Adrenal gland (tissue), 12 donors: Measurements from ENCODE around the gene NT5C2. TPM values are rescaled to one million over a fixed set of nuclear protein-coding genes. Genes with fewer than 3 reads are reported as not detected.
A peak's percentile ranks its signal among the peaks of the same experiment; 100 is the strongest.

ENCODE experiments used
- DNase-seq, 7 donors: peaks; one replicate each; pipeline ENCODE4 v3.0.0-alpha.2; 2019 to 2020
- H3K27ac ChIP-seq, 5 donors: fragments of 200-600 bp; sonication (generic) in 4 of 5; 1 replicate in 3 of 5; 2 replicates in 2 of 5; pipeline versions ENCODE4 v1.5.1 to v1.8.0; 2016 to 2020; ENCODE audit warnings: mild to moderate bottlenecking in 1 of 5
- H3K27me3 ChIP-seq: fragments of 200-600 bp; 2 replicates; pipeline ENCODE4 v1.8.0; 2021
- H3K36me3 ChIP-seq, 2 donors: fragments of 200-600 bp; replicated peaks in 1 of 2; 1 replicate in 1 of 2; 2 replicates in 1 of 2; pipeline versions ENCODE4 v1.5.1 to v1.8.0; 2018 to 2022
- H3K4me1 ChIP-seq, 2 donors: fragments of 200-600 bp; replicated peaks in 1 of 2; 1 replicate in 1 of 2; 2 replicates in 1 of 2; pipeline versions ENCODE4 v1.5.1 to v1.8.0; 2018 to 2021
- H3K4me3 ChIP-seq, 4 donors: fragments of 200-600 bp; sonication (generic) in 3 of 4; one replicate each; pipeline ENCODE4 v1.5.1; 2016 to 2018
- H3K9me3 ChIP-seq, 3 donors: fragments of 200-600 bp; sonication (generic) in 1 of 3; replicated peaks in 1 of 3; 1 replicate in 2 of 3; 2 replicates in 1 of 3; pipeline versions ENCODE4 v1.5.1 to v1.8.0; 2016 to 2021
- POLR2A ChIP-seq, 2 donors: fragments of 450-650 bp; IDR thresholded peaks; one replicate each; pipeline ENCODE4 v1.6.1; 2017; ENCODE audit warnings: antibody characterized with exemption in 2 of 2, mild to moderate bottlenecking in 2 of 2, moderate library complexity in 1 of 2
- WGBS, 4 donors: extraction: QIAGEN DNeasy Blood & Tissue Kit in 2 of 4; methylation state at CpG; one replicate each; pipeline versions ENCODE4 v1.1.5 to v1.1.7; 2013 to 2017; 5-methylcytosine and 5-hydroxymethylcytosine counted together
- intact Hi-C, 2 donors: fragments of 100-400 bp; cut with DNase I; formaldehyde crosslinking; loops; one replicate each; pipeline versions ENCODE4 v1.14.1 to v1.15.0; 2022 to 2023
- polyA plus RNA-seq, 3 donors: library from polyadenylated mRNA; stranded (reverse); fragments of 200-250 nt in 2 of 3; fragments of 350-450 nt in 1 of 3; fragmentation: Illumina TruSeq in 1 of 3; extraction: RNeasy Lipid Tissue Mini Kit (QIAGEN cat#74804) in 1 of 3; gene quantifications; one replicate each; pipeline ENCODE4 v1.2.3, GENCODE V29; 2013 to 2014
- total RNA-seq, 9 donors: library from RNA; depleted of rRNA in 4 of 9; stranded (reverse); fragments of >200 nt in 4 of 9; fragments of 120-200 nt in 1 of 9; fragmentation: NEBNext Ultra II Directional in 1 of 9; extraction: Animal tissue kit (Norgen Biotek cat#: 25700) in 1 of 9; gene quantifications; one replicate each; pipeline versions ENCODE4 v1.1.0 to v1.2.4, GENCODE V29; 2013 to 2023
- TF ChIP-seq, protein P1 (sequence below), 6 experiments: fragments of 450-650 bp in 4 of 6; fragments of 200-600 bp in 2 of 6; sonication (generic) in 1 of 6; IDR thresholded peaks; 1 replicate in 5 of 6; 2 replicates in 1 of 6; pipeline versions ENCODE4 v1.5.1 to v1.8.0; 2016 to 2021; ENCODE audit warnings: antibody characterized with exemption in 6 of 6, mild to moderate bottlenecking in 2 of 6, moderate library complexity in 1 of 6
- donor health status: healthy with polysubstance abuse.
- donor health status: Bipolar disorder and iron deficiency.
- donor health status: DM: yes; HTN: yes; CAD: no.
- donor health status: DM: no; HTN: no; CAD: no.
- donor health status: DM: no; HTN: no; CAD: no.
- donor health status: DM: yes; HTN: yes; CAD: no.

The NT5C2 gene
- total and polyA plus RNA-seq, 12 donors: 23.2 to 101 (median 71.1) TPM

DNA sequence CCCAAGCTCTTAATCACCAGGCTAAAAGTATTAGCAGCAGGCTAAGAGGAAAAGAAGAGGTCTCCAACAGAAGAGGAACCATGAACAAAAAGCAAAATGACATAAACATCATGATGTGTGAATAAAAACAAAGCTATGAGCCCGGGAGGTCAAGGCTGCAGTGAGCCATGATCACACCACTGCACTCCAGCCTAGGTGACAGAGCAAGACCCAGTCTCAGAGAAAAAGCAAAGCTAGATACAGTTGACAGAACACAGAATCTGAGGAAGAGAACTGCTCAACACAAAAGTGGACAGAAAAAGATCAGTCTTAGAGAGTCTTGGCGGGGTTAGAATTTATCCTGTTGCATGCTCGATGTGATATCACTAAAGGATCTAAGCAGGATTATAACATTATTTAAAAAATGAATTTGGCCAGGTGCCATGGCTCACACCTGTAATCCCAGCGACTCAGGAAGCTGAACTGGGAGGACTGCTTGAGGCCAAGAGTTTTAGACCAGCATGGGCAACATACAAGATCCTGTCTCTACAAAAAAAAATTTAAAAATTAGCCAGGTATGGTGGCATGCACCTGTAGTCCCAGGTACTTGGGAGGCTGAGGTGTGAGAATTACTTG lies 37.5 kb downstream of the NT5C2 start:
- peak overlapping the region in 2 of 5 donors; percentile 23 to 28 for H3K27ac ChIP-seq
- no peaks in the 10 kb centered on the region for H3K9me3 ChIP-seq
- DNase-seq: peak in 4 of 7 donors; percentile 19 to 44 (median 36)
- 66 to 75% (median 69%) methylated on average over 4 of the region's 4 CpGs for WGBS, 4 donors
- H3K4me1 ChIP-seq: peaks cover 14 to 44% of the 10 kb centered on the region in 2 donors
- no peak overlapping the region for H3K4me3 ChIP-seq
- TF ChIP-seq, protein P1, sequence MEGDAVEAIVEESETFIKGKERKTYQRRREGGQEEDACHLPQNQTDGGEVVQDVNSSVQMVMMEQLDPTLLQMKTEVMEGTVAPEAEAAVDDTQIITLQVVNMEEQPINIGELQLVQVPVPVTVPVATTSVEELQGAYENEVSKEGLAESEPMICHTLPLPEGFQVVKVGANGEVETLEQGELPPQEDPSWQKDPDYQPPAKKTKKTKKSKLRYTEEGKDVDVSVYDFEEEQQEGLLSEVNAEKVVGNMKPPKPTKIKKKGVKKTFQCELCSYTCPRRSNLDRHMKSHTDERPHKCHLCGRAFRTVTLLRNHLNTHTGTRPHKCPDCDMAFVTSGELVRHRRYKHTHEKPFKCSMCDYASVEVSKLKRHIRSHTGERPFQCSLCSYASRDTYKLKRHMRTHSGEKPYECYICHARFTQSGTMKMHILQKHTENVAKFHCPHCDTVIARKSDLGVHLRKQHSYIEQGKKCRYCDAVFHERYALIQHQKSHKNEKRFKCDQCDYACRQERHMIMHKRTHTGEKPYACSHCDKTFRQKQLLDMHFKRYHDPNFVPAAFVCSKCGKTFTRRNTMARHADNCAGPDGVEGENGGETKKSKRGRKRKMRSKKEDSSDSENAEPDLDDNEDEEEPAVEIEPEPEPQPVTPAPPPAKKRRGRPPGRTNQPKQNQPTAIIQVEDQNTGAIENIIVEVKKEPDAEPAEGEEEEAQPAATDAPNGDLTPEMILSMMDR (IDR thresholded peaks at IDR 0.05): no peak
- TF ChIP-seq POLR2A (IDR thresholded peaks at IDR 0.05): no peak
- no peaks in the 10 kb centered on the region for H3K27me3 ChIP-seq
- H3K36me3 ChIP-seq: peaks cover 0 to 16% of the 10 kb centered on the region in 2 donors
- intact Hi-C loops: no loop called here

DNA sequence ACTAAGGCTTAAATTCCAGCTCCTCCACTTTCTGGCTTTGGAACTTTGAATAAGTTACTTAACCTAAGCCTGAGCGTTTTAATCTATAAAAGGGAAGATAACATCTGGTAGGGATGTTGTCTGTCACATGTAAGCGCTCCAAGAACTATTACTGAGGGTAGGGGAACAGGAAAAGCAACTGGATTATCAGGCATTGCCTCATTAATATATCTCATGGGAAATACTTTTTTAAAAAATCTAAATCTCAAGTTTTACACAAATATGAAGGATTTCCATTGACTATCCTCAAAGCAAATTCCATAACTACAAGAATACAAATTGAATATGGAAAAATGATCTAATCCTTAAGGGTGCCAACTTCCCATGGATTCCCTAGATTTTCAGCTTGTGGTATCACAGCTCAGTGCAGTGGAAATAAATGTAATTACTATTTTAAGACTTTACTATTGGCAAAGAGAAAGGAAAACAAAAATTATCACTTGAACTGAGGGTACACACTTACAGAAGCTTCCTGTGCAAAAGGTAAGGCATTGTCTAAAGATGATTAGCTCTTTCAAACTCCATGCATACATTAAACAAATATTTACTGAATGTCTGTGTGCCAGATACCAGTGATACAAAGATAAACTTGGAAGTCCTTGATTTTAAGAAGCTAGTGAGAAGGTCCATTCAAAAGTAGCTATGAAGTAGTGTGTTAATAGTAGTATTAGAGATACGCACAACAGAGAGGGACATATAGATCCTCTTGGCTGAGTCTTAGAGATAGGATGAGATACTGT lies 38.4 kb downstream of the NT5C2 start:
- peaks cover 0 to 16% of the 10 kb centered on the region in 2 donors for H3K36me3 ChIP-seq
- H3K27ac ChIP-seq: peak overlapping the region in 4 of 5 donors; percentile 15 to 73 (median 30)
- H3K9me3 ChIP-seq: no peaks in the 10 kb centered on the region
- WGBS, 4 donors: 62 to 74% (median 63%) methylated on average over 3 of the region's 3 CpGs
- no peak for DNase-seq
- no peak for TF ChIP-seq POLR2A (IDR thresholded peaks at IDR 0.05)
- TF ChIP-seq, protein P1 (IDR thresholded peaks at IDR 0.05): no peak
- H3K27me3 ChIP-seq: no peaks in the 10 kb centered on the region
- H3K4me3 ChIP-seq: no peak overlapping the region
- intact Hi-C loops: no loop called here
- H3K4me1 ChIP-seq: peaks cover 14 to 48% of the 10 kb centered on the region in 2 donors

DNA sequence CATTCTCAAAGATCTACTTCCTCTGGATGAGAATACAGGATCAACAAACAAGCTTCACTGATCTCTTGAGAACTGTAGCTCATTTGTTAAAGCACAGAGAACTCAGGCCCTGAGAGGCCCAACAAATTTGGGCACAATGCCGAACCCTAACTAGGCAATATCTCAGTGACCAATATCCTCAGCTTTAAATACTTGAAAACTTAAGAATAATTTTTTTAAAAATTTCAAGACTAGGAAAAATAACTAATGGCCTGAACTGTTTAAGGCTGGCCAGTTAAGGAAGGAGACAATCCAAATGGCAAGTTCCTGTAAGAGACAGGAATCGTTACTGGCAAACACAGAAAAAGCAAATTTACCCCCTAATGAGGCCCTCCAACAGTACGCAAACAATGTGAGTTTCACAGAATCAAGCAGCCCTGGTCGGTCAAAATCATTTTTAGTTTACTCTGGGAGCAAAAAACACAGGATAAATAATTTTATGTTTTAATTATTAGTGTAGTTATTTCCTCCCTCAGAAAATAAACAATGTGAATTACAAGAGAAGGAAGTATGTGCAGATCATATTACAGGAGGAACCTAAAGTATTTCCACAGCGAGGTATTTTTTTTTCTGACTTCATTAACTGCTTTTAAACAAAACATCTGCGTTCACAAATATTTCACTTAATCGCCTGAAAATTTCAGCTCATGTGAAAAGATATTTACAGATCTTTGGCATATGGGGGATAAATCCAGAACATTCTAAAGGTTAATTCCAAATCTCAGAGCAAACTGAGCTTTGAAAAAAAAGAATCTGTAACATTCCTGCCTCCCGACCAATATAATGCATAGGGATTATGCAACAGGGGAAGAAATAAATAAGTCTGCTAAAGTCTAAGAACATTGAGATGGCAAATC lies 39.5 kb downstream of the NT5C2 start:
- Histone ChIP-seq H3K4me1 (peaks cover 14 to 48% of the 10 kb centered on the region in 2 donors), H3K27me3 (no peaks in the 10 kb centered on the region), H3K27ac (peak overlapping the region in 4 of 5 donors; percentile 23 to 73 (median 48)), H3K36me3 (peaks cover 0 to 16% of the 10 kb centered on the region in 2 donors), H3K9me3 (no peaks in the 10 kb centered on the region), H3K4me3 (peak overlapping the region in 1 of 4 donors; percentile 6)
- no peak for TF ChIP-seq POLR2A (IDR thresholded peaks at IDR 0.05)
- TF ChIP-seq, protein P1 (IDR thresholded peaks at IDR 0.05): no peak
- intact Hi-C loops: no loop called here
- WGBS, 4 donors: 42 to 60% (median 56%) methylated on average over 8 of the region's 8 CpGs
- DNase-seq: no peak
